ENCODE data around the gene SCN10A. TPM values are rescaled to one million over a fixed set of nuclear protein-coding genes. Genes with fewer than 3 reads are reported as not detected.

Gene SCN10A
- total and polyA plus RNA-seq, 9 of the 15 experiments (the other 6 are each of a cell fraction or from before 2014, with no cell fraction given) = not detected

GRCh38 chr3:38648024-38648658 lies 167.9 kb downstream of the SCN10A start:
- peaks cover 27 to 65% of the 10 kb centered on the region in 2 experiments; a peak in 4 of 5 replicates for H3K27me3 ChIP-seq (ENCODE audit: control insufficient read depth in 2 of 2, insufficient read depth in 2 of 2, low read length in 2 of 2)
- WGBS (ENCODE audit: insufficient coverage, low coverage, missing lambda C conversion rate) = 9% methylated on average over 7 of the region's 7 CpGs
- H3K9me1 ChIP-seq (ENCODE audit: control insufficient read depth, insufficient read depth, low read length) = no peaks in the 10 kb centered on the region
- TF ChIP-seq TBP (optimal IDR thresholded peaks at IDR 0.05; ENCODE audit: low read depth, low read length) (no peak), RAD51 (IDR thresholded peaks at IDR 0.05; ENCODE audit: borderline replicate concordance, low read depth) (peak; percentile 28; the same call in 1 of the 2 replicates), IRF2 (CRISPR knock-in tag; IDR thresholded peaks at IDR 0.05) (0 out of 2 replicates have a peak, but pooled peaks have one; percentile 18), ZBTB40 (IDR thresholded peaks at IDR 0.05) (no peak), ZBTB40 (CRISPR knock-in tag; IDR thresholded peaks at IDR 0.05) (no peak), ZNF408 (CRISPR knock-in tag; IDR thresholded peaks at IDR 0.05; ENCODE audit: low read depth) (no peak), SUPT5H (IDR thresholded peaks at IDR 0.05) (no peak), ATF1 (CRISPR knock-in tag; IDR thresholded peaks at IDR 0.05) (no peak), ATF1 (tag; IDR thresholded peaks at IDR 0.05) (no peak), RBM25 (IDR thresholded peaks at IDR 0.05; ENCODE audit: low read depth, low read length, severe bottlenecking) (no peak), TGIF2 (CRISPR knock-in tag; IDR thresholded peaks at IDR 0.05) (no peak), ZFP36 (IDR thresholded peaks at IDR 0.05; ENCODE audit: low read depth, low read length, partially characterized antibody) (no peak), JUN (IDR thresholded peaks at IDR 0.05; ENCODE audit: borderline replicate concordance, low read depth, low read length) (no peak), JUN (CRISPR knock-in tag; IDR thresholded peaks at IDR 0.05; ENCODE audit: borderline replicate concordance) (no peak)

More at GRCh38 chr3:38648024-38648658, 167.9 kb downstream of the SCN10A start:
- FAIRE-seq (no peak), ATAC-seq (no peak), DNase-seq (ENCODE audit: extremely low read depth in 1 of 4, low spot score in 3 of 4) (no peak)
- no peaks in the 10 kb centered on the region for H3K9me3 ChIP-seq (replicated peaks; ENCODE audit: control insufficient read depth, insufficient read depth, low read depth, low read length)
- no peak overlapping the region for H3K4me2 ChIP-seq (ENCODE audit: insufficient read depth, low read length)
- peaks cover 9% of the 10 kb centered on the region; the same call in 1 of the 2 replicates for H4K20me1 ChIP-seq (replicated peaks; ENCODE audit: control insufficient read depth, insufficient read depth, low read length)
- H3K27ac ChIP-seq (ENCODE audit: extremely low read depth, low read depth, low read length) = no peak overlapping the region
- no peak overlapping the region for H2AFZ ChIP-seq (ENCODE audit: low read depth, low read length)
- no TSS peak for BruUV-seq (replicated peaks)
- in situ Hi-C loops (cut with MboI) (loop anchor here (5.0 kb wide), 1 partner anchor 194 kb away; no protein-coding TSS in a partner anchor), intact Hi-C loops (cut with micrococcal nuclease) (no loop called here)
- ChIA-PET POLR2A (no interaction called here), CTCF (ENCODE audit: low intra/inter-chr PET ratio) (interaction anchor here (0.6 kb wide), 1 partner anchor 169 kb away, joined by 3 read pairs; no protein-coding TSS in a partner anchor)
- no peak overlapping the region; a peak in 1 of 4 replicates for H3K9ac ChIP-seq (ENCODE audit: insufficient read depth in 1 of 2, low read depth in 2 of 2, low read length in 2 of 2)
- H3K4me3 ChIP-seq = no peak overlapping the region
- H3K36me3 ChIP-seq (ENCODE audit: control insufficient read depth, insufficient read depth, low read length) = no peaks in the 10 kb centered on the region
- H3K79me2 ChIP-seq (ENCODE audit: control insufficient read depth, insufficient read depth, low read length) = no peaks in the 10 kb centered on the region
- peaks cover 6 to 18% of the 10 kb centered on the region in 2 experiments for H3K4me1 ChIP-seq (replicated peaks in 1 of 2; ENCODE audit: control insufficient read depth in 2 of 2, insufficient read depth in 2 of 2, low read length in 2 of 2)
